Endothelial cell of umbilical vein (primary cell): ENCODE measurements around the gene SNX9. TPM values are rescaled to one million over a fixed set of nuclear protein-coding genes. Genes with fewer than 3 reads are reported as not detected.

Experiments used
- BruUV-seq: library from RNA; stranded (reverse); fragments of 400-500 nt; replicated peaks from 2 replicates; lab custom pipeline; 2021; lab: Mats Ljungman, UMichigan
- CTCF ChIA-PET: fragments of 300-600, 350-600 bp; sonication (Branson Sonifier 250); formaldehyde crosslinking; loops from one replicate; lab custom pipeline; 2021; ENCODE audit warnings: antibody characterized with exemption, inconsistent platforms; lab: Charles Lee
- POLR2A ChIA-PET: fragments of 300-600, 350-600 bp; sonication (Branson Sonifier 250); formaldehyde crosslinking; loops from one replicate; lab custom pipeline; 2021; ENCODE audit warnings: antibody characterized with exemption, inconsistent platforms; lab: Charles Lee
- DNase-seq: peaks from one replicate; pipeline ENCODE4 v3.0.0-alpha.2; 2011; ENCODE audit warnings: low read depth, low spot score
- FAIRE-seq: peaks from 2 replicates; lab custom pipeline; 2011; peaks lifted over from hg19 to GRCh38; lab: Jason Lieb, UNC
- H2AFZ ChIP-seq: 2 replicates; pipeline ENCODE4 v1.6.0; 2012; ENCODE audit warnings: low read depth, low read length, control low read depth, inconsistent platforms
- H3K27ac ChIP-seq: 2 replicates; pipeline ENCODE4 v1.5.1; 2011; ENCODE audit warnings: low read depth, mild to moderate bottlenecking, control low read depth, low read length, moderate library complexity; ENCODE audit not compliant: insufficient read depth
- H3K27me3 ChIP-seq, 2 experiments: 2 replicates each; pipeline versions ENCODE4 v1.6.0 to v1.6.1; 2011; ENCODE audit warnings: low read length in 2 of 2, mixed read lengths in 1 of 2; ENCODE audit not compliant: control insufficient read depth in 2 of 2, insufficient read depth in 2 of 2
- H3K36me3 ChIP-seq, 2 experiments: 2 replicates in 1 of 2; 3 replicates in 1 of 2; pipeline ENCODE4 v1.5.1; 2011; ENCODE audit warnings: low read length in 2 of 2, mild to moderate bottlenecking in 1 of 2, moderate library complexity in 1 of 2; ENCODE audit not compliant: control insufficient read depth in 2 of 2, insufficient read depth in 2 of 2; ENCODE audit errors: extremely low read depth in 1 of 2
- H3K4me1 ChIP-seq: 3 replicates; pipeline ENCODE4 v1.5.1; 2011; ENCODE audit warnings: mild to moderate bottlenecking, low read length; ENCODE audit not compliant: control insufficient read depth, insufficient read depth; ENCODE audit errors: extremely low read depth
- H3K4me2 ChIP-seq: 2 replicates; pipeline ENCODE4 v1.6.1; 2011; ENCODE audit warnings: low read length, control low read depth, mixed read lengths; ENCODE audit not compliant: insufficient read depth
- H3K4me3 ChIP-seq, 3 experiments: fragments of 200-600 bp in 1 of 3; sonication (generic), shearing (Covaris generic) in 1 of 3; replicated peaks in 1 of 3; 2 replicates each; pipeline ENCODE4 v1.5.1; 2011 to 2016; ENCODE audit warnings: control low read depth in 3 of 3, low read length in 3 of 3, mild to moderate bottlenecking in 2 of 3, inconsistent platforms in 1 of 3, low read depth in 1 of 3, moderate library complexity in 1 of 3; ENCODE audit not compliant: insufficient read depth in 1 of 3
- H3K79me2 ChIP-seq: 2 replicates; pipeline ENCODE4 v1.6.0; 2012; ENCODE audit warnings: low read length, inconsistent platforms; ENCODE audit not compliant: control insufficient read depth, insufficient read depth
- H3K9ac ChIP-seq: replicated peaks from 2 replicates; pipeline ENCODE3; 2011; ENCODE audit warnings: low read length, control low read depth; ENCODE audit not compliant: insufficient read depth; ENCODE audit errors: extremely low read depth
- H3K9me1 ChIP-seq: replicated peaks from 3 replicates; pipeline ENCODE4 v1.6.0; 2011; ENCODE audit warnings: mild to moderate bottlenecking, low read length; ENCODE audit not compliant: control insufficient read depth, insufficient read depth; ENCODE audit errors: extremely low read depth
- H3K9me3 ChIP-seq: replicated peaks from 2 replicates; pipeline ENCODE4 v1.5.1; 2012; ENCODE audit warnings: low read length, inconsistent platforms; ENCODE audit not compliant: control insufficient read depth, insufficient read depth
- H4K20me1 ChIP-seq: replicated peaks from 2 replicates; pipeline ENCODE3; 2011; ENCODE audit warnings: mild to moderate bottlenecking, low read length; ENCODE audit not compliant: control insufficient read depth, insufficient read depth; ENCODE audit errors: extremely low read depth
- EZH2 ChIP-seq: IDR thresholded peaks from 2 replicates; pipeline ENCODE4 v1.6.1; 2012; ENCODE audit warnings: borderline replicate concordance, low read depth, mild to moderate bottlenecking, moderate library complexity, low read length, inconsistent platforms; ENCODE audit not compliant: severe bottlenecking
- FOS ChIP-seq: IDR thresholded peaks from 2 replicates; pipeline ENCODE4 v1.6.1; 2011; ENCODE audit warnings: mild to moderate bottlenecking, low read length, moderate library complexity, borderline replicate concordance; ENCODE audit not compliant: insufficient read depth
- GATA2 ChIP-seq: IDR thresholded peaks from 2 replicates; pipeline ENCODE4 v1.7.0; 2011; ENCODE audit warnings: low read depth, mild to moderate bottlenecking, moderate library complexity, mixed read lengths, low read length; ENCODE audit not compliant: insufficient read length, insufficient read depth
- JUN ChIP-seq: IDR thresholded peaks from 2 replicates; pipeline ENCODE4 v1.6.1; 2011; ENCODE audit warnings: borderline replicate concordance, low read depth; ENCODE audit not compliant: insufficient read length, insufficient read depth
- MYC ChIP-seq: IDR thresholded peaks from one replicate; pipeline ENCODE4 v1.6.1; 2011; ENCODE audit warnings: mild to moderate bottlenecking, low read depth, low read length
- POLR2A ChIP-seq: IDR thresholded peaks from 2 replicates; pipeline ENCODE4 v1.6.1; 2012; ENCODE audit warnings: low read depth, mild to moderate bottlenecking, control low read depth, low read length
- POLR2AphosphoS5 ChIP-seq: IDR thresholded peaks from 2 replicates; pipeline ENCODE4 v1.6.1; 2012; ENCODE audit warnings: low read depth, mild to moderate bottlenecking, control low read depth, low read length, moderate library complexity; ENCODE audit not compliant: insufficient read depth
- dilution Hi-C: fragments of 300-500 bp; cut with MboI; formaldehyde crosslinking; loops from one replicate; pipeline ENCODE4 v1.15.0; 2019; ENCODE audit warnings: low sequenced_read_pairs; ENCODE audit not compliant: extremely low pct_ligation_motif_present
- intact Hi-C: fragments of 100-400 bp; cut with micrococcal nuclease; formaldehyde crosslinking; loops from one replicate; pipeline ENCODE4 v1.10.0; 2022
- polyA plus RNA-seq, 4 experiments: library from polyadenylated mRNA; depleted of rRNA in 3 of 4; stranded (reverse) in 3 of 4; unstranded in 1 of 4; fragments of >200 nt; gene quantifications; 2 replicates each; pipeline versions ENCODE4 v1.2.1 to v1.2.3, GENCODE V29; 2011 to 2012; ENCODE audit warnings: missing spikeins in 1 of 4
- total RNA-seq: library from RNA; stranded (reverse); gene quantifications from 2 replicates; pipeline ENCODE4 v1.2.3, GENCODE V29; 2021
- TF ChIP-seq, protein P1 (sequence below): IDR thresholded peaks from 2 replicates; pipeline ENCODE4 v1.6.1; 2011; ENCODE audit not compliant: insufficient read depth, insufficient read length
- TF ChIP-seq, protein P2 (sequence below), 2 donors: IDR thresholded peaks; 1 replicate in 1 of 2; 2 replicates in 1 of 2; pipeline ENCODE4 v1.5.1; 2011; ENCODE audit warnings: low read length in 2 of 2, mild to moderate bottlenecking in 2 of 2, moderate library complexity in 2 of 2, control low read depth in 1 of 2, inconsistent platforms in 1 of 2, low read depth in 1 of 2; ENCODE audit not compliant: insufficient read depth in 1 of 2; ENCODE audit errors: extremely low read depth in 1 of 2

The SNX9 gene
- total and polyA plus RNA-seq, 2 donors (not counting 3 experiments of a cell fraction or from before 2014, with no cell fraction given), result 27.5 to 54.5 TPM

DNA sequence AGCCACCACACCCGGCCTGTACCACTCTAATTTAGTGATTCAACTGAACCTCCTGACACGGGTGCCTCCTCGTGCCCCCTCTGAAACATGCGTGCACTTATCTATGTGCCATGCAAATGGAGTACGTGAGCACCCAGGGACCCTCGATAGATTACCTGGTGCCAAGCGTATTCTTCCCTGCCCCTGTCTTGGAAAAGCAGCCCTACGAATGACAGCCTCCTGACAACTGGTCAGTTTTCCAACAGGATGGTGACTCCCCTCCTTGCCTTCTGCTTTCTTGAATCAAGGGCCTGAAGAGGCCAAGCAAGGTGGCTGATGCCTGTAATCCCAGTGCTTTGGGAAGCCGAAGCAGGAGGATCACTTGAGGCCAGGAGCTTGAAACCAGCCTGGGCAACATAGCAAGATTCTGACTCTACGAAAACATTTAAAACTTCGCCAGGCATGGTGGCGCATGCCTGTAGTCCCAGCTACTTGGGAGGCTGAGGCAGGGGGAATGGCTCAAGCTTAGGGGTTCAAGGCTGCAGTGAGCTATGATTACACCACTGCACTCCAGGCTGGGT, 133.2 kb downstream of the SNX9 start:
- H3K36me3 ChIP-seq, result no peaks in the 10 kb centered on the region
- H3K27me3 ChIP-seq, result no peaks in the 10 kb centered on the region
- FAIRE-seq (no peak), DNase-seq (no peak)
- no peak overlapping the region for H3K9ac ChIP-seq
- H3K9me3 ChIP-seq, result no peaks in the 10 kb centered on the region
- intact Hi-C loops, result no loop called here
- ChIA-PET CTCF (no interaction called here), POLR2A (no interaction called here)
- no peak overlapping the region for H3K27ac ChIP-seq
- H4K20me1 ChIP-seq, result no peaks in the 10 kb centered on the region
- no peaks in the 10 kb centered on the region for H3K79me2 ChIP-seq
- no peak overlapping the region for H3K4me3 ChIP-seq
- H3K4me2 ChIP-seq, result no peak overlapping the region
- TF ChIP-seq, protein P1, sequence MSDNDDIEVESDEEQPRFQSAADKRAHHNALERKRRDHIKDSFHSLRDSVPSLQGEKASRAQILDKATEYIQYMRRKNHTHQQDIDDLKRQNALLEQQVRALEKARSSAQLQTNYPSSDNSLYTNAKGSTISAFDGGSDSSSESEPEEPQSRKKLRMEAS, result no peak
- no peak for TF ChIP-seq MYC
- no peak for TF ChIP-seq POLR2A
- TF ChIP-seq GATA2, result no peak
- no peak overlapping the region for H2AFZ ChIP-seq
- H3K9me1 ChIP-seq, result no peaks in the 10 kb centered on the region
- dilution Hi-C loops, result no loop called here
- no TSS peak for BruUV-seq
- H3K4me1 ChIP-seq, result peaks cover 4% of the 10 kb centered on the region

DNA sequence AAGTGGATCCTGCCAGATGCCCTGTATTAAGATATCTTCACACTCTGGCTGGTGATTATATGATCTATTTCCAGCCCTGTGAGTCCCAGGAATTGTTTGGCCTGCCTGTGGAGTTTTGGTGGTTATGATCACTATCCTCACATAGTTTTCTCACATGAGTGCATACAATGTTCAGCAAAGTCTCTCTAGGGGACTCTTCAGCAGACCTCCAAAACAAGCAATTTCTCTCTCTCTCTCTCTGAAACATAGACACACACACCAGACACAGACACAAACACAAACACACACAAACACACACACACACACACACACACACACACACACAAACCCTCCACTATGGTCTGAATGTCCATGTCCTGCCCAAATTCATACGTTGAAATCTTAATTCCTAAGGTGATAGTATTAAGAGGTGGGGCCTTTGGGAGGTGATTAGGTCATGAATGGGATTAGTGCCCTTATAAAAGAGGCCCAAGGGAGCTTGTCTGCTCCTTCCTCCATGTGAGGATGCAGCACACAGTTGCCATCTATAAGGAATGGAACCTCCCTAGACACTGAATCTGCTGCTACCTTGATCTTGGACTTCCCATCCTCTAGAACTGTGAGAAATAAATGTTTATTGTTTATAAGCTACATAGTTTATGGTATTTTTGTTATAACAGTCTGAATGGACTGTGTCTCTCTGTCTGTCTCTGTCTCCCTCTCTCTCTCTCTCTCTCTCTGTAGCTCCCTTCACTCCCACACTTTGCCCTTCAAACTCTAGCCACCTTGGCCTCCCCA, 136.6 kb downstream of the SNX9 start:
- H2AFZ ChIP-seq, result no peak overlapping the region
- POLR2A ChIA-PET, result no interaction called here
- no peak overlapping the region for H3K4me3 ChIP-seq
- no TSS peak for BruUV-seq
- no peaks in the 10 kb centered on the region for H3K27me3 ChIP-seq
- intact Hi-C loops, result no loop called here
- no peaks in the 10 kb centered on the region for H3K9me1 ChIP-seq
- H3K4me1 ChIP-seq, result peaks cover 9% of the 10 kb centered on the region
- TF ChIP-seq POLR2AphosphoS5 (no peak), EZH2 (no peak), GATA2 (no peak), MYC (no peak), POLR2A (no peak), FOS (no peak), JUN (no peak)
- TF ChIP-seq, protein P2, sequence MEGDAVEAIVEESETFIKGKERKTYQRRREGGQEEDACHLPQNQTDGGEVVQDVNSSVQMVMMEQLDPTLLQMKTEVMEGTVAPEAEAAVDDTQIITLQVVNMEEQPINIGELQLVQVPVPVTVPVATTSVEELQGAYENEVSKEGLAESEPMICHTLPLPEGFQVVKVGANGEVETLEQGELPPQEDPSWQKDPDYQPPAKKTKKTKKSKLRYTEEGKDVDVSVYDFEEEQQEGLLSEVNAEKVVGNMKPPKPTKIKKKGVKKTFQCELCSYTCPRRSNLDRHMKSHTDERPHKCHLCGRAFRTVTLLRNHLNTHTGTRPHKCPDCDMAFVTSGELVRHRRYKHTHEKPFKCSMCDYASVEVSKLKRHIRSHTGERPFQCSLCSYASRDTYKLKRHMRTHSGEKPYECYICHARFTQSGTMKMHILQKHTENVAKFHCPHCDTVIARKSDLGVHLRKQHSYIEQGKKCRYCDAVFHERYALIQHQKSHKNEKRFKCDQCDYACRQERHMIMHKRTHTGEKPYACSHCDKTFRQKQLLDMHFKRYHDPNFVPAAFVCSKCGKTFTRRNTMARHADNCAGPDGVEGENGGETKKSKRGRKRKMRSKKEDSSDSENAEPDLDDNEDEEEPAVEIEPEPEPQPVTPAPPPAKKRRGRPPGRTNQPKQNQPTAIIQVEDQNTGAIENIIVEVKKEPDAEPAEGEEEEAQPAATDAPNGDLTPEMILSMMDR (IDR thresholded peaks at IDR 0.05; ENCODE audit: extremely low read depth in 1 of 2, insufficient read depth in 1 of 2, low read depth in 1 of 2, low read length in 2 of 2), result no peak
- TF ChIP-seq, protein P1, result no peak
- no peaks in the 10 kb centered on the region for H3K36me3 ChIP-seq
- dilution Hi-C loops, result no loop called here
- no peak for DNase-seq
- H4K20me1 ChIP-seq, result no peaks in the 10 kb centered on the region
- CTCF ChIA-PET, result no interaction called here
- no peak overlapping the region for H3K4me2 ChIP-seq
- H3K9me3 ChIP-seq, result no peaks in the 10 kb centered on the region
- H3K79me2 ChIP-seq, result no peaks in the 10 kb centered on the region
- no peak overlapping the region for H3K27ac ChIP-seq
- no peak overlapping the region for H3K9ac ChIP-seq
- no peak for FAIRE-seq
